Heart right ventricle (tissue), 16 donors: ENCODE data around the gene SLC27A2. TPM values are rescaled to one million over a fixed set of nuclear protein-coding genes. Genes with fewer than 3 reads are reported as not detected.
"Not testable (repeated sequence)": the region's sequence is repeated elsewhere in the genome, so short reads cannot be mapped to it uniquely, and the experiment has no call there.

Experiments used
- ATAC-seq, 8 donors: fragments of 200-7000 bp; cut with Tn5 transposase; one replicate each; pipeline ENCODE4 v1.9.1; 2020; ENCODE audit warnings: mild to moderate bottlenecking in 8 of 8, moderate library complexity in 8 of 8, moderate number of reproducible peaks in 1 of 8
- DNase-seq, 2 donors: peaks; one replicate each; pipeline ENCODE4 v3.0.0-alpha.2; 2020
- H3K27ac ChIP-seq, 10 donors: fragments of 200-600 bp; sonication (generic) in 2 of 10; one replicate each; pipeline versions ENCODE4 v1.5.0 to v1.8.0; 2020 to 2022; ENCODE audit warnings: mild to moderate bottlenecking in 3 of 10
- H3K27me3 ChIP-seq, 7 donors: fragments of 200-600 bp; one replicate each; pipeline ENCODE4 v1.8.0; 2021 to 2022; ENCODE audit warnings: mild to moderate bottlenecking in 2 of 7
- H3K36me3 ChIP-seq, 9 donors: fragments of 200-600 bp; sonication (generic) in 1 of 9; one replicate each; pipeline versions ENCODE4 v1.5.0 to v1.8.0; 2020 to 2022; ENCODE audit warnings: mild to moderate bottlenecking in 2 of 9
- H3K4me1 ChIP-seq, 9 donors: fragments of 200-600 bp; sonication (generic) in 1 of 9; one replicate each; pipeline versions ENCODE4 v1.5.0 to v1.8.0; 2020 to 2022; ENCODE audit warnings: mild to moderate bottlenecking in 4 of 9
- H3K4me3 ChIP-seq, 10 donors: fragments of 200-600 bp; sonication (generic) in 2 of 10; one replicate each; pipeline versions ENCODE4 v1.5.0 to v1.8.0; 2020 to 2022; ENCODE audit warnings: mild to moderate bottlenecking in 7 of 10, moderate library complexity in 2 of 10
- H3K9me3 ChIP-seq, 11 donors: fragments of 200-600 bp in 10 of 11; sonication (generic) in 2 of 11; one replicate each; pipeline versions ENCODE4 v1.5.0 to v1.8.0; 2013 to 2022; ENCODE audit warnings: mild to moderate bottlenecking in 2 of 11, control low read depth in 1 of 11, moderate library complexity in 1 of 11
- WGBS, 2 donors: extraction: QIAGEN DNeasy Blood & Tissue Kit; methylation state at CpG; one replicate each; pipeline ENCODE4 v1.1.7; 2013; ENCODE audit warnings: inconsistent platforms in 1 of 2; 5-methylcytosine and 5-hydroxymethylcytosine counted together
- intact Hi-C, 10 donors: fragments of 100-400 bp; cut with DNase I; formaldehyde crosslinking; loops; one replicate each; pipeline versions ENCODE4 v1.11.1 to v1.14.2; 2022
- polyA plus RNA-seq, 2 donors: library from polyadenylated mRNA; stranded (reverse); fragments of 200-250 nt; gene quantifications; one replicate each; pipeline ENCODE4 v1.2.3, GENCODE V29; 2013
- total RNA-seq, 10 donors: library from RNA; stranded (reverse); fragmentation: NEBNext Ultra II Directional in 3 of 10; extraction: Animal tissue kit (Norgen Biotek cat#: 25700) in 3 of 10; gene quantifications; one replicate each; pipeline versions ENCODE4 v1.2.1 to v1.2.4, GENCODE V29; 2021 to 2023
- TF ChIP-seq, protein P1 (sequence below), 9 donors: fragments of 200-600 bp; sonication (generic) in 2 of 9; IDR thresholded peaks; one replicate each; pipeline versions ENCODE4 v1.5.0 to v1.8.0; 2021 to 2022; ENCODE audit warnings: antibody characterized with exemption in 9 of 9, mild to moderate bottlenecking in 5 of 9, moderate library complexity in 1 of 9
- donor health status: Arrhythmogenic right ventricular cardiomyopathy.
- donor health status: ischemic (EF 13 %, LVEDD 7.1; RV severe dilation, severe dysfunction).
- donor health status: healthy with polysubstance abuse.
- donor health status: DM: no; HTN: yes; CAD: no.
- donor health status: DM: no; HTN: no; CAD: no.
- donor health status: ischemic (EF 25% LVEDD 6.9; RV normal size, moderate dysfunction).
- donor health status: ischemic (EF 25% LVEDD 5.7; RV mildly dilated, moderate dysfunction).
- donor health status: healthy.
- donor health status: DM: yes; HTN: yes; CAD: no.
- donor health status: Ischemic cardiomyopathy.
- donor health status: ischemic (EF 35%, LVEDD 5.7; RV mildly dilated, moderate dysfunction).
- donor health status: nonischemic (EF 11% LVEDD 7.7; RV severe dilation, severe dysfunction).
- donor health status: DM: yes; HTN: yes; CAD: no.
- donor health status: PGD.
- donor health status: ischemic (EF 29% LVEDD 5.4; RV normal size, mild dysfunction).
- donor health status: nonischemic (EF 23%, LVEDD 6.1; RV moderate dilation, normal function).

SLC27A2 gene
- total and polyA plus RNA-seq, 12 donors: 0.32 TPM; not detected in 11

DNA sequence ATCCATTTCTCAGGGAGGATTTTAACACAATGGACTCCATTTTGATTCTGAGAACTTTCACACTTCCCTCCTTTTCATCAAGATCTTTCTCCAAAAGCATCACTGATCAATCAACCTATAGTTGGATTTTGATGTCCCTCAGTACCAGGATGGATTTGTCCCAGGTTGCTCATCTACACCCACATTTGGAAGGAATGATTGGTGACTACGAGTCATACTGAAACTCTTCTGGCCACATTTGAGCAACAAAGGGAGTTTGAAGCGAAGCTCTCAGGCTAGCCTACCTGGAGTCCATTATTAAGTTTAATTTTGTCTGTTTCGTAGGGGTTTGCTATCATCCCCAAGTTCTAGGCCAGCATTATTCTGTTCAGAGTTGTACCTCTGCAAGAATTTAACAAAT, 31.6 kb upstream of the SLC27A2 start:
- WGBS, 2 donors: 92 to 94% methylated on average over 3 of the region's 3 CpGs
- TF ChIP-seq, protein P1, sequence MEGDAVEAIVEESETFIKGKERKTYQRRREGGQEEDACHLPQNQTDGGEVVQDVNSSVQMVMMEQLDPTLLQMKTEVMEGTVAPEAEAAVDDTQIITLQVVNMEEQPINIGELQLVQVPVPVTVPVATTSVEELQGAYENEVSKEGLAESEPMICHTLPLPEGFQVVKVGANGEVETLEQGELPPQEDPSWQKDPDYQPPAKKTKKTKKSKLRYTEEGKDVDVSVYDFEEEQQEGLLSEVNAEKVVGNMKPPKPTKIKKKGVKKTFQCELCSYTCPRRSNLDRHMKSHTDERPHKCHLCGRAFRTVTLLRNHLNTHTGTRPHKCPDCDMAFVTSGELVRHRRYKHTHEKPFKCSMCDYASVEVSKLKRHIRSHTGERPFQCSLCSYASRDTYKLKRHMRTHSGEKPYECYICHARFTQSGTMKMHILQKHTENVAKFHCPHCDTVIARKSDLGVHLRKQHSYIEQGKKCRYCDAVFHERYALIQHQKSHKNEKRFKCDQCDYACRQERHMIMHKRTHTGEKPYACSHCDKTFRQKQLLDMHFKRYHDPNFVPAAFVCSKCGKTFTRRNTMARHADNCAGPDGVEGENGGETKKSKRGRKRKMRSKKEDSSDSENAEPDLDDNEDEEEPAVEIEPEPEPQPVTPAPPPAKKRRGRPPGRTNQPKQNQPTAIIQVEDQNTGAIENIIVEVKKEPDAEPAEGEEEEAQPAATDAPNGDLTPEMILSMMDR (IDR thresholded peaks at IDR 0.05): no peak

DNA sequence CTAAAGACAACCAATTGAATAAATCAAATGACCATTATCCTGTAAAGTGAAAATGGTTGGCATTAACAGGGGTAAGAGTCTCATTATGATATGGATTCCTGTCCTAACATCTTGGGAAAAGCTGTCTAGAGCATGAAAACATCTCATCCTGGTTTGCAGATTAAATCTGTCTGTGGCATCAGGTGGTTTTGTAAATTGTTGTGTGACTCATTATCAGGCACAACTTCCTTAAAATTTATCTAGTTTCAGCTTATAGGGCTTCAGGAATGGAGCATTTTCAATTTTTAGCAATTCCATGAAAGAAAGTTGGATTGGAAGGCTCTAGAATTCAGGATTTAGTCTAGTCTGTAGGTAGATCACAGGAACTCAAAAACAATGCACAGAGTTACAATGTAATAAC, 31.1 kb upstream of the SLC27A2 start:
- intact Hi-C loops: loop anchor here in 1 of 10 donors (10.0 kb wide), 1 partner anchor 56 kb away; no protein-coding TSS in a partner anchor
- TF ChIP-seq, protein P1 (IDR thresholded peaks at IDR 0.05): no peak
- Histone ChIP-seq H3K27me3 (no peaks in the 10 kb centered on the region), H3K27ac (no peak overlapping the region), H3K9me3 (peaks cover 0 to 16% (median 0%) of the 10 kb centered on the region in 11 donors), H3K4me1 (peaks cover 0 to 3% (median 0%) of the 10 kb centered on the region in 9 donors), H3K36me3 (no peaks in the 10 kb centered on the region), H3K4me3 (no peak overlapping the region)
- no peak for DNase-seq
- ATAC-seq: no peak

More for the DNA sequence above, 31.6 kb upstream of the SLC27A2 start:
- Histone ChIP-seq H3K36me3 (no peaks in the 10 kb centered on the region), H3K4me3 (no peak overlapping the region), H3K9me3 (peaks cover 0 to 12% (median 0%) of the 10 kb centered on the region in 11 donors), H3K27me3 (no peaks in the 10 kb centered on the region), H3K4me1 (peaks cover 0 to 7% (median 0%) of the 10 kb centered on the region in 9 donors), H3K27ac (no peak overlapping the region)
- ATAC-seq (no peak), DNase-seq (no peak)
- intact Hi-C loops: loop anchor here in 1 of 10 donors (10.0 kb wide), 1 partner anchor 56 kb away; no protein-coding TSS in a partner anchor

DNA sequence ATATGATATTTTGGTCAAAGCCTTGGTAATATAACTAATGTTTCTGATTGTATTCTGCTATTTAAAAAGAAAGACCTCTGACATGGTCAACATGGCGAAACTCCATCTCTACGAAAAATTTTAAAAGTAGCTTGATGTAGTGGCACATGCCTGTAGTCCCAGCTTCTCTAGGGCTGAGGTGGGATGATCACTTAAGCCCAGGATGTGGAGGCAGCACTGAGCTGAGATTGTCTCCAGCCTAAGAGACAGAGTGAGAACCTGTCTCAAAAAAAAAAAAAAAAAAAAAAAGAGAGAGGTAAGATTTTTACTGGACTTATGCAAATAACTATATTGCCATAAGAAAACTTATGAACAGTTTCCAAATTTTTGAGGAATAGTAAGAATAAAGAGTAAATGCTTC, 30.5 kb upstream of the SLC27A2 start:
- H3K27ac ChIP-seq: no peak overlapping the region
- ATAC-seq (no peak), DNase-seq (no peak)
- TF ChIP-seq, protein P1 (IDR thresholded peaks at IDR 0.05): no peak
- H3K27me3 ChIP-seq: no peaks in the 10 kb centered on the region
- H3K9me3 ChIP-seq: peaks cover 0 to 16% (median 0%) of the 10 kb centered on the region in 11 donors
- no peaks in the 10 kb centered on the region for H3K36me3 ChIP-seq
- WGBS, 2 donors: 91 to 96% methylated on average over 2 of the region's 2 CpGs
- intact Hi-C loops: loop anchor here in 1 of 10 donors (10.0 kb wide), 1 partner anchor 57 kb away; no protein-coding TSS in a partner anchor
- no peak overlapping the region for H3K4me3 ChIP-seq
- peaks cover 0 to 3% (median 0%) of the 10 kb centered on the region in 9 donors for H3K4me1 ChIP-seq

- not testable (repeated sequence) for H3K4me1 ChIP-seq, DNase-seq, ATAC-seq, H3K27me3 ChIP-seq, H3K27ac ChIP-seq, H3K4me3 ChIP-seq, H3K36me3 ChIP-seq
- 96 to 97% methylated on average over 21 to 27 of the region's 28 CpGs for WGBS, 2 donors
- intact Hi-C loops: loop anchor here in 1 of 10 donors (10.0 kb wide), 1 partner anchor 63 kb away; no protein-coding TSS in a partner anchor
- peaks cover 0 to 22% (median 0%) of the 10 kb centered on the region in 11 donors for H3K9me3 ChIP-seq
These were observed 23.8 kb upstream of the SLC27A2 start for GRCh38 chr15:50158236-50158635.

GRCh38 chr15:50162969-50163718, 18.9 kb upstream of the SLC27A2 start:
- H3K4me3 ChIP-seq: no peak overlapping the region
- no peak overlapping the region for H3K27ac ChIP-seq
- TF ChIP-seq, protein P1 (IDR thresholded peaks at IDR 0.05): no peak
- peaks cover 0 to 13% (median 0%) of the 10 kb centered on the region in 7 donors for H3K27me3 ChIP-seq
- H3K9me3 ChIP-seq: no peaks in the 10 kb centered on the region
- intact Hi-C loops: no loop called here
- WGBS, 2 donors: 71 to 72% methylated on average over 2 of the region's 2 CpGs
- no peak for ATAC-seq
- H3K4me1 ChIP-seq: no peaks in the 10 kb centered on the region
- DNase-seq: no peak
- no peaks in the 10 kb centered on the region for H3K36me3 ChIP-seq
